ENCODE results near the gene NLGN1.

The NLGN1 gene

DNA sequence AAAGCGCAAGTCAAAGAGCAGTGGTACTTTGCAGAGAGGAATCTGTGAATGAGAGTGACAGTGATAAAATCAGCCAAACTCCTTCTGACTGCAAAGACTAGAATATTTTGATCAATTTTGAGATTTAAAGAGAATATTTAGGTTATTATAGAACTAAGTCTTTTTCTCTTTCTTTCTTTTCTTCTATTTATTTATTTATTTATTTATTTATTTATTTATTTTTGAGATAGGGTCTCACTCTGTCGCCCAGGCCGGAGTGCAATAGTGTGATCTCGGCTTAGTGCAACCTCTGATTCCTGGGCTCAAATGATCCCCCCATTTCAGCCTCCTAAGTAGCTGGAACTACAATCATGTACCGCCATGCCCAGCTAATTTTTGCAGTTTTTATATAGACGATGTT is 857.9 kb downstream of the NLGN1 start:
- no peak for DNase-seq (ENCODE audit: low read depth)
- no peak overlapping the region for H3K4me3 ChIP-seq (ENCODE audit: low read depth, low read length)
- TF ChIP-seq, protein P1, sequence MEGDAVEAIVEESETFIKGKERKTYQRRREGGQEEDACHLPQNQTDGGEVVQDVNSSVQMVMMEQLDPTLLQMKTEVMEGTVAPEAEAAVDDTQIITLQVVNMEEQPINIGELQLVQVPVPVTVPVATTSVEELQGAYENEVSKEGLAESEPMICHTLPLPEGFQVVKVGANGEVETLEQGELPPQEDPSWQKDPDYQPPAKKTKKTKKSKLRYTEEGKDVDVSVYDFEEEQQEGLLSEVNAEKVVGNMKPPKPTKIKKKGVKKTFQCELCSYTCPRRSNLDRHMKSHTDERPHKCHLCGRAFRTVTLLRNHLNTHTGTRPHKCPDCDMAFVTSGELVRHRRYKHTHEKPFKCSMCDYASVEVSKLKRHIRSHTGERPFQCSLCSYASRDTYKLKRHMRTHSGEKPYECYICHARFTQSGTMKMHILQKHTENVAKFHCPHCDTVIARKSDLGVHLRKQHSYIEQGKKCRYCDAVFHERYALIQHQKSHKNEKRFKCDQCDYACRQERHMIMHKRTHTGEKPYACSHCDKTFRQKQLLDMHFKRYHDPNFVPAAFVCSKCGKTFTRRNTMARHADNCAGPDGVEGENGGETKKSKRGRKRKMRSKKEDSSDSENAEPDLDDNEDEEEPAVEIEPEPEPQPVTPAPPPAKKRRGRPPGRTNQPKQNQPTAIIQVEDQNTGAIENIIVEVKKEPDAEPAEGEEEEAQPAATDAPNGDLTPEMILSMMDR (IDR thresholded peaks at IDR 0.05; ENCODE audit: insufficient read depth, low read depth, low read length, missing control alignments), result no peak

DNA sequence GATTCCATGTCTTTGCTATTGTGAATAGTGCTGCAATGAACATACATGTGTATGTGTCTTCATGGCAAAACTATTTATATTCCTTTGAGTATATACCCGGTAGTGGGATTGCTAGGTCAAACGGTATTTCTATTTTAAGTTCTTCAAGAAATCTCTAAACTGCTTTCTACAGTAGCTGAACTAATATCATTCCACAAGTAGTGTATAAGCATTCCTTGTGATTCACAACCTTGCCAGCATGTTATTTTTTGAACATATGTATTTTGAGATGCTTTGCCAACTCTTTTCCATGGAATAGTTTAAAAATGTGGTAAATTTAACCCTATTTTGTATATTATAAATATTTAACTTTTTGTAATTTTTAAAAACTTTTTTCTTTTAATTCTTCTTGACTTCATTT is 868.9 kb downstream of the NLGN1 start:
- H3K4me3 ChIP-seq (ENCODE audit: low read depth, low read length), result no peak overlapping the region
- TF ChIP-seq, protein P1 (IDR thresholded peaks at IDR 0.05; ENCODE audit: insufficient read depth, low read depth, low read length, missing control alignments), result no peak
- no peak for DNase-seq (ENCODE audit: low read depth)

DNA sequence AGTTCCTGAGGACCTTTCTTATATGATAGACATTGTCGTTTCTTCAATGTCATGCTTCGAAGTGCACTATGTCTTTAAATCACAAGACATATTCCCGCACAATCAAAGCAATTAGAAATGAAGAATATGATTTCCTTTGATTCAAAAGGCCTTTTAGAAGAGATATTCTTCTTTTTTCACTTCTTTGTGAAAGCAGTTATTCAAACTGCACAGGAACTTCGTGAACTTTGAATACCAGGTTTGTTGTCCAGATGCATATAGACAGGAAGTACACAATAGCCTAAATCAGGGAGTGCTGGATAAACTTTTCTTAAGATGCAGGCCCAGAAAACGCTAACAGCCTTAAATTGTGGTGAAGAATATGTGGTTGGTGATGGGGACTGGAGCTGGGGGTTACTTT is 870.5 kb downstream of the NLGN1 start:
- no peak for DNase-seq (ENCODE audit: low read depth)
- TF ChIP-seq, protein P1 (IDR thresholded peaks at IDR 0.05; ENCODE audit: insufficient read depth, low read depth, low read length, missing control alignments), result no peak
- H3K4me3 ChIP-seq (ENCODE audit: low read depth, low read length), result no peak overlapping the region

DNA sequence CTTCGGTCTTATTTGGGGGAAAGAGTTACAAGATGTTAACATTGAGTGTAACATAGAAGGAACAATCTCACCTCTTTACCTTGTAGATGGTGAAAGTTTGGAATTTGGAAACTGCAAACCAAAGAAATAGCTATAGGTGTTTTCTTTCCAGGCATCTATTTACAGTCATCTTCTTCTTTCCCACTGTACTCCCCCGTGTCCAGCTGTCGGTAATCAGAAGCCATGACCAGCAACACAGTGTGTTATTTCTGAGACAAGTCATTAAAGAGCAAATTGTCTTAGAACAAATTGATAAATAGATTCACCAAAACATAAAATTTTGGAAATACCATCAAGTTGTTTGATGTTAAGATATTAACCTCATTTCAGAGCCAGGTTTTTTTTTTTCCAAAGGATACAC is 871.0 kb downstream of the NLGN1 start:
- TF ChIP-seq, protein P1 (IDR thresholded peaks at IDR 0.05; ENCODE audit: insufficient read depth, low read depth, low read length, missing control alignments), result no peak
- DNase-seq (ENCODE audit: low read depth), result no peak
- H3K4me3 ChIP-seq (ENCODE audit: low read depth, low read length), result no peak overlapping the region

DNA sequence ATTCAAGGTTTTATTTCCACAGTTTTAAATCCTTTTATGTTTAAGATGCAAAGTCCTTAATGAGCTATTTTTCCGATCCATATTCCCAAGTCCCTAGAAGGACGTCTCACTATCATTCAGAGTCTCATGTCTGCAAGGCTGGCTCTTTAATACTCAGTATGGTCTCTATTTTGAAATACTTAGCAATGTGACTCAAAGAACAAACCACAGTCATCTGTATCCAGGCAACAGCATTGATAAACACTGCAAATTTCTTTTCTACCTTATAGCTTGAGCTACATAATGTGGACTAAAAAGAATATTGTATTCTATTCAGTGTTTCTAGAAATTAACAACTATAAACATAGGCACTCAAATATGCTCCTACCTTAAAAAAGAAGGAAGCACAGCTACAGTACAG is 873.3 kb downstream of the NLGN1 start:
- TF ChIP-seq, protein P1 (IDR thresholded peaks at IDR 0.05; ENCODE audit: insufficient read depth, low read depth, low read length, missing control alignments), result no peak
- DNase-seq (ENCODE audit: low read depth), result no peak
- no peak overlapping the region for H3K4me3 ChIP-seq (ENCODE audit: low read depth, low read length)

DNA sequence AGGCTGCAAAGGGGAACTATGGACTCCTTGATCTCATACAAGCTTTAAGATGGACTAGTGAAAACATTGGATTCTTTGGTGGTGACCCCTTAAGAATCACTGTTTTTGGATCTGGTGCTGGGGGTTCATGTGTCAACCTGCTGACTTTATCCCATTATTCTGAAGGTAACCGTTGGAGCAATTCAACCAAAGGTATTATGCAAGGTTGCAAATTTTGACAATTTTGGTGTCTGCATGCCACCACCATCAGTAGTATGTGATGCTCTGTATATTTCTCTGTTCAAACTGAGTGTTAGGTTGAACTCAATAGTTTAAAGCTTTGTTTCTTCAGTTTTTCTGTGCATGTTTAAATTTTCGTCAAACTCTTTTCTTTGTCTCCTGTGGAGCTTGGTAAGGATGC is 877.8 kb downstream of the NLGN1 start:
- no peak overlapping the region for H3K4me3 ChIP-seq (ENCODE audit: low read depth, low read length)
- no peak for DNase-seq (ENCODE audit: low read depth)
- TF ChIP-seq, protein P1 (IDR thresholded peaks at IDR 0.05; ENCODE audit: insufficient read depth, low read depth, low read length, missing control alignments), result no peak

DNA sequence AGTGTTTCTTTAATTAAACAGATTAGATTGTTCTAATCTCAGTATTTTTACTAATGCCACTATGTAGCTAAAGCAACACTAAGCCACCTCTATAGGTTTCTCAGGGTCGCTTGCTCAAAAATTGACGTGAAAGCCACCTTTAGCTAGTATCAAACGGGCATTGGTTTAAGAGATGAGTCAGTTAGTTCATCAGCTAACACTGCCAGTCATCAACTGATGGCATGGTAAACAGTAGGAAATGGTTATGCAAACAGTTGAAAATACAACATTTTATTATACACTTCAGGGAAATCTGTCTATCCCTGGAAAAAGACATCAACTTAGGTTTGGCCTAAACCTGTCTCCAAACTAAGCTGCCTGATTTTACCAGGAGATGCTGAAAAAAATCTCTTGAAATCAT is 879.3 kb downstream of the NLGN1 start:
- TF ChIP-seq, protein P1 (IDR thresholded peaks at IDR 0.05; ENCODE audit: insufficient read depth, low read depth, low read length, missing control alignments), result no peak

More for the DNA sequence above, 879.3 kb downstream of the NLGN1 start:
- DNase-seq (ENCODE audit: low read depth), result no peak
- H3K4me3 ChIP-seq (ENCODE audit: low read depth, low read length), result no peak overlapping the region

All from GM12865 (cell line).